GM23248 (cell line): Measurements from ENCODE around the gene CLIC5. TPM values are rescaled to one million over a fixed set of nuclear protein-coding genes. Genes with fewer than 3 reads are reported as not detected.

Source experiments
- DNase-seq: peaks from one replicate; pipeline ENCODE4 v3.0.0-alpha.2; 2015
- H2AFZ ChIP-seq: fragments of 200-600 bp; sonication (generic); 2 replicates; pipeline ENCODE4 v1.6.1; 2016; ENCODE audit warnings: antibody characterized with exemption
- H3F3A ChIP-seq: fragments of 200-600 bp; sonication (generic); 2 replicates; pipeline ENCODE4 v1.6.1; 2016; ENCODE audit warnings: mild to moderate bottlenecking, antibody characterized with exemption, mixed run types; ENCODE audit not compliant: insufficient read depth
- H3K27ac ChIP-seq: fragments of 200-600 bp; sonication (generic); 2 replicates; pipeline ENCODE4 v1.5.1; 2016; ENCODE audit warnings: mild to moderate bottlenecking
- H3K27me3 ChIP-seq: fragments of 200-600 bp; sonication (generic); replicated peaks from 2 replicates; pipeline ENCODE4 v1.6.1; 2016; ENCODE audit warnings: mild to moderate bottlenecking; ENCODE audit not compliant: insufficient read depth
- H3K36me3 ChIP-seq: fragments of 200-600 bp; sonication (generic); 2 replicates; pipeline ENCODE4 v1.6.1; 2016; ENCODE audit warnings: low read depth, mild to moderate bottlenecking
- H3K4me1 ChIP-seq: fragments of 200-600 bp; sonication (generic); 2 replicates; pipeline ENCODE4 v1.6.1; 2016; ENCODE audit warnings: mild to moderate bottlenecking; ENCODE audit not compliant: insufficient read depth
- H3K4me2 ChIP-seq: fragments of 200-600 bp; sonication (generic); one replicate; pipeline ENCODE4 v1.6.1; 2016; ENCODE audit warnings: mild to moderate bottlenecking; ENCODE audit not compliant: unreplicated experiment
- H3K4me3 ChIP-seq: fragments of 200-600 bp; sonication (generic); 2 replicates; pipeline ENCODE4 v1.5.1; 2016; ENCODE audit warnings: mild to moderate bottlenecking
- H3K79me2 ChIP-seq: fragments of 200-600 bp; sonication (generic); 2 replicates; pipeline ENCODE4 v1.6.1; 2016; ENCODE audit warnings: mild to moderate bottlenecking; ENCODE audit not compliant: insufficient read depth
- H3K9ac ChIP-seq: fragments of 200-600 bp; sonication (generic); 2 replicates; pipeline ENCODE4 v1.6.1; 2016; ENCODE audit warnings: mild to moderate bottlenecking
- H3K9me2 ChIP-seq: fragments of 200-600 bp; sonication (generic); 2 replicates; pipeline ENCODE4 v1.6.1; 2016; ENCODE audit warnings: mixed run types, mild to moderate bottlenecking, moderate library complexity; ENCODE audit not compliant: insufficient read depth
- H3K9me3 ChIP-seq: fragments of 200-600 bp; sonication (generic); one replicate; pipeline ENCODE4 v1.6.1; 2017; ENCODE audit warnings: low read depth
- H4K20me1 ChIP-seq: fragments of 200-600 bp; sonication (generic); 2 replicates; pipeline ENCODE4 v1.6.0; 2016; ENCODE audit not compliant: insufficient read depth
- EZH2 ChIP-seq: fragments of 200-600 bp; sonication (generic); IDR thresholded peaks from 2 replicates; pipeline ENCODE4 v1.6.1; 2018; ENCODE audit warnings: antibody characterized with exemption, mild to moderate bottlenecking; ENCODE audit not compliant: insufficient read depth, poor library complexity, severe bottlenecking
- EZH2phosphoT487 ChIP-seq: fragments of 200-600 bp; sonication (generic); IDR thresholded peaks from 2 replicates; pipeline ENCODE4 v1.6.1; 2018; ENCODE audit warnings: antibody characterized with exemption, moderate library complexity, mild to moderate bottlenecking, low read depth; ENCODE audit not compliant: insufficient read depth
- WGBS, 2 experiments: methylation state at CpG; one replicate each; pipeline ENCODE4 v1.1.6; 2015 to 2017; ENCODE audit warnings: low lambda C conversion rate in 2 of 2, low coverage in 1 of 2; ENCODE audit errors: missing lambda C conversion rate in 2 of 2; 5-methylcytosine and 5-hydroxymethylcytosine counted together
- in situ Hi-C: fragments of 300-500 bp; cut with MboI; formaldehyde crosslinking; loops from 2 replicates; pipeline ENCODE4 v1.15.0; 2020
- polyA plus RNA-seq: library from polyadenylated mRNA; unstranded; fragments of >200 nt; fragmentation: Nextera tagmentation; extraction: Ambion mirVana; gene quantifications from 2 replicates; pipeline ENCODE4 v1.2.1, GENCODE V29; 2016
- total RNA-seq: library from RNA; depleted of rRNA; stranded (reverse); fragments of >200 nt; shearing (Covaris generic); gene quantifications from 2 replicates; pipeline ENCODE4 v1.2.3, GENCODE V29; 2014

The CLIC5 gene
- total and polyA plus RNA-seq, 2 experiments from 2014 or later: not detected

DNA sequence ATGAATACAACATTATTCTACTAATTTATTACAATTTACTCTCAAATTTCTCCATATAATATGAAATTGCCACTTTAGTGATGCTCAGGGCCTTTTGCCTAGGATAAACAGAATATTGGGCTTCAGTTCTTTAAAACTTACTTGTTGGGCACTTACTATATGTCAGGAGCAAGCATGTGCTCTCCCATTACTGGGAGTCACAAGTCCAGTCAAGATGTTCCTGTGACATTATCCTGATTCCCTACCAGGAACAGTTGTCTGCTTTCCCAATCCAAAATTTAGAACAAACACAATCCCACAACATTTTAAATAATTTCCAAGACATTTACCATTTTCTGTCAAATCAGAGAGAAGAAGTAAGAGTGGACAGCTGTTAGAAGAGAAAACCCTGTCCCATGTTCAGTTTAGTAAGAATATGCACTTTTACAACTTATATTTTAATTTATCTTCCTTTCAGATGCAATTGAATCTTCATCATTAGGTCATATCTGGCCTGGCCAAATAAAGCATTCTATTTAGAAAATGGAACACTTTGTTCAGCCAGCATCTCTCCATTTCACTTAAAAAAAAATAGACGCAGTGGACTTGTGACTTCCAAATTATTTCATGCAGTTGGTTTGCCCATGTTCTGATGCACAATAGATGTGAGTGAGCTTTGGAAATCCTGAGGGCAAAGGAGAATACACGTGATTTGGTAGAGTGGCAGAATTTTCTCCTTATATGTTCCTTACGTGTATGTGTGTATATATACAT, 159.8 kb downstream of the CLIC5 start:
- no peak for DNase-seq
- in situ Hi-C loops: no loop called here

DNA sequence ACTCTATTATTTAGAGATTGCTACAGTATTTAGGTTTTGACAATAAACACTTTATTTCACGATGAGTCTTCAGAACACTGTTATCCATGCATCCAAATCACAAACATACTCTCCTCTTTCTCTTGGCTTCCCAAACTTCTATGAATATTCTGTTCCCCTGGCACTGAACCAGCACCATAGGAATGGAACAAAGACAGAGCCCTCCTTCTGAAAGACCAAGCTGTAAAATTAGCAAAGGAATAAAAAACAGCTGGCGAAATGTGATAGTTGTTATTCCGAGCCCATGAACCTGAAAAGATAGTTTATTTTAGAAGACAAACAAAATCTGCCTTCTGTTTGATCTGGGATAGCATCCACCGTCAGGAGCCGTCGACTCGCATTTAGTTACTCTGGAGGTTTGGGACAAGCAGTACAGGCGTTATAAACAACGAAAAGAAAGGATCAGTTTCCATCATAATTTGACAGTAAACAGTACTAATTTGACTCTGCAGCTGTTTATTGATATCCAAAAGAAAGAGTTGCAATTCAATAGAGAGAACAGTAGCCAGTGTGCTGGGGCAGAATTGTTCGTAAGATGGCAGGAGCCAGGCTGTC, 161.4 kb downstream of the CLIC5 start:
- Histone ChIP-seq H3K9me2 (no peaks in the 10 kb centered on the region), H3F3A (no peaks in the 10 kb centered on the region), H3K79me2 (no peaks in the 10 kb centered on the region), H3K36me3 (no peaks in the 10 kb centered on the region), H3K9ac (no peak overlapping the region), H3K27me3 (peaks cover 25% of the 10 kb centered on the region), H3K9me3 (no peaks in the 10 kb centered on the region), H4K20me1 (no peaks in the 10 kb centered on the region), H3K4me1 (no peaks in the 10 kb centered on the region), H3K4me2 (no peak overlapping the region), H3K27ac (no peak overlapping the region), H3K4me3 (no peak overlapping the region), H2AFZ (no peak overlapping the region)
- 55 to 59% methylated on average over 10 of the region's 10 CpGs for WGBS, 2 experiments
- DNase-seq: no peak
- TF ChIP-seq EZH2: no peak
- TF ChIP-seq EZH2phosphoT487: no peak
- in situ Hi-C loops: no loop called here

More for the DNA sequence above, 159.8 kb downstream of the CLIC5 start:
- Histone ChIP-seq H4K20me1 (no peaks in the 10 kb centered on the region), H3K4me2 (no peak overlapping the region), H3K4me3 (no peak overlapping the region), H2AFZ (no peak overlapping the region), H3K79me2 (no peaks in the 10 kb centered on the region), H3K9me2 (no peaks in the 10 kb centered on the region), H3K27ac (no peak overlapping the region), H3K9me3 (no peaks in the 10 kb centered on the region), H3K36me3 (no peaks in the 10 kb centered on the region), H3K9ac (no peak overlapping the region), H3F3A (no peaks in the 10 kb centered on the region), H3K27me3 (peaks cover 34% of the 10 kb centered on the region), H3K4me1 (no peaks in the 10 kb centered on the region)
- TF ChIP-seq EZH2phosphoT487 (no peak), EZH2 (no peak)
- WGBS, 2 experiments: 11 to 15% methylated on average over 3 of the region's 3 CpGs

DNA sequence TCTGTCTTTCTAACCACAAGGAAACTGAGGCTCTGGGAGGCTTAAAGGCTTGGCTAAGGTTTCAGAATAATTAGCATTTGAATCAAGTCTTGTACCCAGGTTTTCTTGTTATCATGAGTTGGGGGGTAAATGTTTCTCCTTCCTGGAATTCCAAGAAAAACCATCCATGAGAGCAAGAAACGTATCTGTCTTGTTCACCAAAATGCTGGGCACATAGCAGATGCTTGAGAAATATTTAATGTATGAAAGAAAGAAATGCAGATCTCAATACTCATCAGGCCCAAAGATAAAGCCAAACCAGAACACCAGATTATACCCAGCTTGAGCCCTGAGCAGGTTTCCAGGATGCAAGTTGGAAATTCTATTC, 164.6 kb downstream of the CLIC5 start:
- in situ Hi-C loops: no loop called here
- Histone ChIP-seq H2AFZ (no peak overlapping the region), H3K4me1 (peaks cover 5% of the 10 kb centered on the region), H4K20me1 (no peaks in the 10 kb centered on the region), H3K36me3 (no peaks in the 10 kb centered on the region), H3K4me2 (no peak overlapping the region), H3K9ac (no peak overlapping the region), H3K9me3 (no peaks in the 10 kb centered on the region), H3K27ac (no peak overlapping the region), H3F3A (no peaks in the 10 kb centered on the region), H3K79me2 (no peaks in the 10 kb centered on the region), H3K9me2 (no peaks in the 10 kb centered on the region), H3K27me3 (peaks cover 16% of the 10 kb centered on the region), H3K4me3 (no peak overlapping the region)
- TF ChIP-seq EZH2phosphoT487 (no peak), EZH2 (no peak)
- DNase-seq: no peak
- 52 to 68% methylated on average over 1 of the region's 1 CpG for WGBS, 2 experiments

DNA sequence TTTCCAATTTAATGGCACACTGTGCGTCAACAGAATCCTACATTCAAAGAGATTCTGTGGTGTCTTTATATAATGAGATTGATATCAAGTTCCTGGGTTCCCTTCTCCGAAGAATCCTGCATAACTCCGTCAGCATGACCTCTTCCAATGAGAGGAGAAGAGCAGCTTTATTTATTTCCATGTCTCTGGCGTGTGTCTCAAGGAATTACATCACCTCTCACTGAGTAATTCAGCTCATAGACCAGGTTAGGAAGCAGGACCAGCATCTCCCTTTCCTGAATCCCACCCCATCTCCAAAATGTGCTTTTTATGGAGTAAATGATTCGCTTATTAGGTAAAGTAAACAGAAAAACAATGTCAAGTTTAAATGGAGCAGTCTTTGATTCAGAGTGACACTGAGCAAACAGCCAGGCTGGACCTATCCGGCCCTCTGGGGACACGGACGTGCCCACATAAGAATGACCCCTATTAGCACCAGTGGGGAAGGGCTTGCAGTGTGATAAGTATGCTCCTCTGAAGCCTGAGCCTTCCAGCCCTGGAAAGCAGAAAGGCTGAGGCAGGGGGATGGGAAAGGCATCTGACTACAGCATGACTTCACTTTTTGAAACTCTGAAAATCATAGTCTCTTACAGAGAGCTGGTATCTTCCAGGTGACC, 165.2 kb downstream of the CLIC5 start:
- H2AFZ ChIP-seq: no peak overlapping the region
- H3K4me3 ChIP-seq: no peak overlapping the region
- no peaks in the 10 kb centered on the region for H4K20me1 ChIP-seq
- H3K4me1 ChIP-seq: peaks cover 10% of the 10 kb centered on the region
- DNase-seq: no peak
- no peak overlapping the region for H3K27ac ChIP-seq
- TF ChIP-seq EZH2phosphoT487 (no peak), EZH2 (no peak)
- no peaks in the 10 kb centered on the region for H3K9me2 ChIP-seq
- H3K9me3 ChIP-seq: no peaks in the 10 kb centered on the region
- H3K9ac ChIP-seq: no peak overlapping the region
- peaks cover 4% of the 10 kb centered on the region; the same call in 1 of the 2 replicates for H3F3A ChIP-seq
- in situ Hi-C loops: no loop called here
- WGBS, 2 experiments: 74 to 75% methylated on average over 8 of the region's 8 CpGs
- no peaks in the 10 kb centered on the region for H3K79me2 ChIP-seq
- H3K4me2 ChIP-seq: no peak overlapping the region
- H3K36me3 ChIP-seq: no peaks in the 10 kb centered on the region
- peaks cover 16% of the 10 kb centered on the region for H3K27me3 ChIP-seq
